HepG2 (cell line): ENCODE data around the gene HSDL1. TPM values are rescaled to one million over a fixed set of nuclear protein-coding genes. Genes with fewer than 3 reads are reported as not detected.

ENCODE experiments used
- AKAP8 ChIP-seq: sonication (generic); formaldehyde crosslinking; IDR thresholded peaks from 2 replicates; pipeline ENCODE4 v1.5.1; 2020; ENCODE audit warnings: mild to moderate bottlenecking, missing genetic modification reagents
- ARHGAP35 ChIP-seq: sonication (generic); formaldehyde crosslinking; IDR thresholded peaks from 2 replicates; pipeline ENCODE4 v1.9.0; 2022; ENCODE audit warnings: mild to moderate bottlenecking, inconsistent platforms, moderate library complexity, missing genetic modification reagents, borderline replicate concordance
- CC2D1A ChIP-seq: sonication (generic); formaldehyde crosslinking; IDR thresholded peaks from 2 replicates; pipeline ENCODE4 v1.8.1; 2023; ENCODE audit warnings: mild to moderate bottlenecking, missing genetic modification reagents
- CCAR2 ChIP-seq: fragments of 200-400 bp; formaldehyde crosslinking; optimal IDR thresholded peaks from 2 replicates; pipeline ENCODE3; 2018; ENCODE audit warnings: low read depth, mild to moderate bottlenecking, low read length, moderate library complexity
- GFI1 ChIP-seq: sonication (generic); formaldehyde crosslinking; IDR thresholded peaks from 2 replicates; pipeline ENCODE4 v1.5.0; 2020; ENCODE audit warnings: missing genetic modification reagents, mild to moderate bottlenecking, borderline replicate concordance
- HBP1 ChIP-seq: IDR thresholded peaks from 2 replicates; pipeline ENCODE4 v1.6.1; 2016; ENCODE audit warnings: low read depth, control low read depth
- HIVEP1 ChIP-seq: sonication (generic); formaldehyde crosslinking; IDR thresholded peaks from 2 replicates; pipeline ENCODE4 v1.4.0; 2020; ENCODE audit warnings: mild to moderate bottlenecking, missing genetic modification reagents
- KLF6 ChIP-seq: IDR thresholded peaks from 2 replicates; pipeline ENCODE4 v1.8.0; 2016; ENCODE audit warnings: missing biosample characterization, missing genetic modification reagents
- MNT ChIP-seq: fragments of 450-650 bp; IDR thresholded peaks from 2 replicates; pipeline ENCODE4 v1.6.1; 2016
- NONO ChIP-seq, 2 experiments: fragments of 450-650 bp in 1 of 2; sonication (generic) in 1 of 2; formaldehyde crosslinking in 1 of 2; IDR thresholded peaks in 1 of 2; conservative IDR thresholded peaks in 1 of 2; 2 replicates each; pipeline versions ENCODE4 v1.6.1 to v1.8.0; 2017 to 2022; ENCODE audit warnings: mild to moderate bottlenecking in 1 of 2, missing genetic modification reagents in 1 of 2, moderate library complexity in 1 of 2
- RELA ChIP-seq: sonication (generic); formaldehyde crosslinking; IDR thresholded peaks from 2 replicates; pipeline ENCODE4 v1.4.0; 2020; ENCODE audit warnings: missing genetic modification reagents
- RFX1 ChIP-seq: fragments of 450-650 bp; IDR thresholded peaks from 2 replicates; pipeline ENCODE4 v1.6.1; 2017
- SAFB2 ChIP-seq: sonication (generic); formaldehyde crosslinking; IDR thresholded peaks from 2 replicates; pipeline ENCODE4 v1.5.1; 2020; ENCODE audit warnings: missing genetic modification reagents, low read depth, mild to moderate bottlenecking, borderline replicate concordance
- ZNF224 ChIP-seq: sonication (generic); formaldehyde crosslinking; IDR thresholded peaks from 2 replicates; pipeline ENCODE4 v1.5.0; 2020; ENCODE audit warnings: mild to moderate bottlenecking, missing genetic modification reagents
- ZNF260 ChIP-seq: sonication (generic); formaldehyde crosslinking; IDR thresholded peaks from 2 replicates; pipeline ENCODE4 v1.4.0; 2020; ENCODE audit warnings: missing genetic modification reagents, low read depth, mild to moderate bottlenecking, borderline replicate concordance
- ZNF335 ChIP-seq: sonication (generic); formaldehyde crosslinking; IDR thresholded peaks from 2 replicates; pipeline ENCODE4 v1.4.0; 2020; ENCODE audit warnings: missing genetic modification reagents
- ZNF44 ChIP-seq: sonication (generic); formaldehyde crosslinking; IDR thresholded peaks from 2 replicates; pipeline ENCODE4 v1.5.1; 2020; ENCODE audit warnings: mild to moderate bottlenecking, missing genetic modification reagents
- ZNF609 ChIP-seq: sonication (generic); formaldehyde crosslinking; IDR thresholded peaks from 2 replicates; pipeline ENCODE4 v1.4.0; 2020; ENCODE audit warnings: mild to moderate bottlenecking, missing genetic modification reagents, borderline replicate concordance
- ZNF615 ChIP-seq: sonication (generic); formaldehyde crosslinking; IDR thresholded peaks from 2 replicates; pipeline ENCODE4 v1.5.0; 2020; ENCODE audit warnings: mild to moderate bottlenecking, missing genetic modification reagents, borderline replicate concordance
- ZNF644 ChIP-seq: IDR thresholded peaks from 2 replicates; pipeline ENCODE4 v1.6.1; 2016; ENCODE audit warnings: low read depth
- polyA plus RNA-seq, 8 experiments: library from polyadenylated mRNA; depleted of rRNA in 3 of 8; stranded (reverse) in 7 of 8; unstranded in 1 of 8; fragments of >200 nt; fragmentation: Illumina TruSeq in 4 of 8; extraction: Trizol in 4 of 8; gene quantifications; 2 replicates each; pipeline versions ENCODE4 v1.2.1 to v1.2.3, GENCODE V29; 2011 to 2016; ENCODE audit warnings: low read depth in 4 of 8, missing spikeins in 1 of 8, mixed read lengths in 1 of 8; ENCODE audit not compliant: insufficient read depth in 1 of 8
- total RNA-seq, 5 experiments: library from RNA; depleted of rRNA; stranded (reverse); fragments of >200 nt; fragmentation: Illumina TruSeq; extraction: Trizol; gene quantifications; 2 replicates each; pipeline ENCODE4 v1.2.3, GENCODE V29; 2016; ENCODE audit warnings: low read depth in 1 of 5

The HSDL1 gene
- total and polyA plus RNA-seq, 2 of the 13 experiments (the other 11 are each of a cell fraction or from before 2014, with no cell fraction given): 49.2 to 49.7 TPM

GRCh38 chr16:84138824-84139627 lies 6.0 kb downstream of the HSDL1 start (continued):
- TF ChIP-seq NONO (IDR thresholded peaks at IDR 0.05) (no peak), NONO (CRISPR knock-in tag; conservative IDR thresholded peaks at IDR 0.05) (0 out of 2 replicates have a peak, but pooled peaks have one; percentile 45), HBP1 (no peak), ZNF644 (peak; percentile 60; the same call in 1 of the 2 replicates), ZNF224 (CRISPR knock-in tag) (no peak), ZNF44 (CRISPR knock-in tag) (peak; percentile 76; the same call in 1 of the 2 replicates), ARHGAP35 (CRISPR knock-in tag) (no peak), RELA (CRISPR knock-in tag) (no peak), ZNF615 (0 out of 2 replicates have a peak, but pooled peaks have one; percentile 36), CCAR2 (no peak), MNT (no peak), CC2D1A (CRISPR knock-in tag) (no peak), GFI1 (CRISPR knock-in tag) (peak; percentile 65), RFX1 (no peak), SAFB2 (CRISPR knock-in tag) (no peak), HIVEP1 (peak; percentile 46; the same call in 1 of the 2 replicates), ZNF260 (CRISPR knock-in tag) (no peak), ZNF335 (CRISPR knock-in tag) (no peak), KLF6 (CRISPR knock-in tag) (peak; percentile 89), AKAP8 (no peak), ZNF609 (peak; percentile 40; the same call in 1 of the 2 replicates)
